Astrocyte (in vitro differentiated cells and primary cell): Measurements from ENCODE around the gene GLRA1.

Experiments
- EZH2 ChIP-seq: IDR thresholded peaks from 2 replicates; pipeline ENCODE4 v1.6.1; 2012; ENCODE audit warnings: mild to moderate bottlenecking, low read length, inconsistent platforms; ENCODE audit not compliant: insufficient read depth
- TF ChIP-seq, protein P1 (sequence below): IDR thresholded peaks from 2 replicates; pipeline ENCODE4 v1.5.1; 2011; ENCODE audit warnings: low read depth, mild to moderate bottlenecking, inconsistent platforms, low read length, moderate library complexity; ENCODE audit not compliant: insufficient read depth

DNA sequence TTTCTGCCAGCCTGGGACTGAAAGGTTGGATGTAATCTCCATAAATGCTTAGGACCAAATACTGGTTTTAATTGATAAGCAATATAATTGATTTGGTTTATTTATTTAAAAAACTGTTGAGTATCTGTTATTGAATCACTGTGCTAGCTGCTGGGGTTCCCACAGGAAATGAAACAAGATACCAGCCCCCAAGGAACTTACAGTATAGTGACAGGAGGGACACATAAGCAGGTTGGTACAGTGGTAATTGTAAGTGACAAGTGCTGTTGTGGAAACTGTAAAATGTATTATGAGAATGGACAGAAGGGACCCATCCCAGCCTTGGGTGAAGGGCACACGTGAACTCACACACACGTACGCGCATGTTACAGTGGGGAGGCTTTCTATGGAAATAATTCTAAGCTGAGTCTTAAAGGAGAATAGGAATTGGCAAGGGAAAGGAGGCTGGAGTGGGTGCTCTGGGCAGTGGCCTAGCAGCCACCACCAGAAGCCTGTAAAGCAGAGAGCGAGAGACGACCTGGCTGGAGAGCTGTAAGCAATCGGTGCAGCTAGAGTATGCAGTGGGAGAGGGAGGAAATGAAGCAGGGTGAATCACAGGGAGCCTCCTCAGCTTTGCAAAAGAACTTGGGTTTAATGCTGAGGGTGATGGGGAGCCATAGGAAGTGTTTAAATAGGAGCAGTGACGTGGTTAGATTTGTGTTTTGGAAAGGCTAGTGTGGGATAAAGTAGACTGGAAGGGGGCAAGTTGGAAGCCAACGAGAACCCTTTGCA is 39.3 kb downstream of the GLRA1 start:
- TF ChIP-seq, protein P1, sequence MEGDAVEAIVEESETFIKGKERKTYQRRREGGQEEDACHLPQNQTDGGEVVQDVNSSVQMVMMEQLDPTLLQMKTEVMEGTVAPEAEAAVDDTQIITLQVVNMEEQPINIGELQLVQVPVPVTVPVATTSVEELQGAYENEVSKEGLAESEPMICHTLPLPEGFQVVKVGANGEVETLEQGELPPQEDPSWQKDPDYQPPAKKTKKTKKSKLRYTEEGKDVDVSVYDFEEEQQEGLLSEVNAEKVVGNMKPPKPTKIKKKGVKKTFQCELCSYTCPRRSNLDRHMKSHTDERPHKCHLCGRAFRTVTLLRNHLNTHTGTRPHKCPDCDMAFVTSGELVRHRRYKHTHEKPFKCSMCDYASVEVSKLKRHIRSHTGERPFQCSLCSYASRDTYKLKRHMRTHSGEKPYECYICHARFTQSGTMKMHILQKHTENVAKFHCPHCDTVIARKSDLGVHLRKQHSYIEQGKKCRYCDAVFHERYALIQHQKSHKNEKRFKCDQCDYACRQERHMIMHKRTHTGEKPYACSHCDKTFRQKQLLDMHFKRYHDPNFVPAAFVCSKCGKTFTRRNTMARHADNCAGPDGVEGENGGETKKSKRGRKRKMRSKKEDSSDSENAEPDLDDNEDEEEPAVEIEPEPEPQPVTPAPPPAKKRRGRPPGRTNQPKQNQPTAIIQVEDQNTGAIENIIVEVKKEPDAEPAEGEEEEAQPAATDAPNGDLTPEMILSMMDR = no peak
- no peak for TF ChIP-seq EZH2
